ENCODE data around the gene TNIK.

TNIK gene

DNA sequence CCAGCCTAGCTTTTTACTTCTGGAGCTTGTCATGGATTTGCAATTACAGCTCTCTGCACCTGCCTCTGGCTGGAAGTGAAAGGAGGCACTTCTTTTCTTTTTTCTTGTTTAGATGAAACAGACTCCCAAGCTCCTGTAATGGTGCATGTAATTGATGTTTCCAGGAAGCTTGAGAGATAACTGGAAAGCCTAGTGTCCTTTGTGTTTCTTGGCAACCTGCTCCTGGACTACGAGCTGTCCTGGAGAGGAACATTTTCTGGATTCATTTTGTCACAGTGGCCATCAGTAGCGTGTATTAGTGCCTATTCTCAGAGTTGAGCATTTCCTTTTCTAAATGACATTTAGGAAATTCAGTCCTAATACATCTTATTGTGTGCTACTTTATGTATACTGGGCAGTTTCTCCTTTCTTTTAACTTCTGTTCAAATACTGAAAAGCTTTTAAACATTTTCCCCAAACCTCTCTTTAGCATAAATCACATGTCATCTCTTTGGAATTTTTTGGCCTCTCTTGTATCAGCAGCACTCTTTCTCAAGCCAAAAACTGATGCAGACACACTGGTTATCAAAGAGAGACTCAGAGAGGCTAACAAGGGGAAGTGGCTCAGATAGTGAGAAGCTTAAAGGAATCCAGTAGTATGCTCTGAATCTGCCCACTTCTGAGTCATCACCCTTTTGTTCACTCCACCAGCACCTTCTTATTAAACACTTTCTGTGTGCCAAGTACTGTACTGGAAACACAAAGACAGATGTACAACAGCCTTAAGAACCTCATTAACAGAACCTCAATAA is 371.0 kb downstream of the TNIK start:
- no peak overlapping the region for H3K4me3 ChIP-seq (ENCODE audit: insufficient read length, low read depth)
- no peaks in the 10 kb centered on the region for H3K27me3 ChIP-seq (ENCODE audit: insufficient read depth, insufficient read length)
- TF ChIP-seq YY1 (IDR thresholded peaks at IDR 0.05; ENCODE audit: insufficient read depth, insufficient read length): no peak
- TF ChIP-seq ZNF274 (IDR thresholded peaks at IDR 0.05; ENCODE audit: low read depth, low read length): no peak
- TF ChIP-seq SUZ12 (IDR thresholded peaks at IDR 0.05; ENCODE audit: extremely low read depth, insufficient read depth, insufficient read length): no peak
- H3K9me3 ChIP-seq (ENCODE audit: insufficient read depth, low read length): no peaks in the 10 kb centered on the region
- no peak for DNase-seq (ENCODE audit: low read depth, low spot score)
- H3K36me3 ChIP-seq (ENCODE audit: insufficient read depth, insufficient read length, low read length): no peaks in the 10 kb centered on the region
- no peak overlapping the region for H3K9ac ChIP-seq (ENCODE audit: insufficient read length, low read depth)
- no peaks in the 10 kb centered on the region for H3K4me1 ChIP-seq (ENCODE audit: insufficient read depth, insufficient read length)

DNA sequence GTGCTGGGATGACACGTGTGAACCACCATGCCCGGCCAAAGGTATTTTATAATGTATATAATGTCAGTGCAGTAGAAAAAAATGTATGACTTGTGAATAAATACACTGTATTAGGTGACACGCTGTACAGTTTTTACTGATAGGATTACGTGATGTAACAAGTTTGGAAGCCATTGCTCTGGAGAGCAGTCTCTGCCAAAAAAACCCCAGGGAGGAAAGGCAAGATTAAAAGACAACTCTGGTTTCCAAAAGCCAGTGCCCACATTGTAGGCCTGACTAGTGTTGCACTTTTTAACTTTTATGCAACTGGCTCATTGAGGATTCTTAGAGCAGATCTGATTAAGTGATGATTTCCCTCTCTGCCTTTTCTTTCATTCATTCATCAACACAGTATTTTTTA is 371.7 kb downstream of the TNIK start:
- Histone ChIP-seq H3K27me3 (ENCODE audit: insufficient read depth, insufficient read length) (no peaks in the 10 kb centered on the region), H3K4me1 (ENCODE audit: insufficient read depth, insufficient read length) (no peaks in the 10 kb centered on the region), H3K9ac (ENCODE audit: insufficient read length, low read depth) (no peak overlapping the region), H3K4me3 (ENCODE audit: insufficient read length, low read depth) (no peak overlapping the region), H3K9me3 (ENCODE audit: insufficient read depth, low read length) (no peaks in the 10 kb centered on the region), H3K36me3 (ENCODE audit: insufficient read depth, insufficient read length, low read length) (no peaks in the 10 kb centered on the region)
- TF ChIP-seq SUZ12 (IDR thresholded peaks at IDR 0.05; ENCODE audit: extremely low read depth, insufficient read depth, insufficient read length): no peak
- TF ChIP-seq YY1 (IDR thresholded peaks at IDR 0.05; ENCODE audit: insufficient read depth, insufficient read length): no peak
- no peak for TF ChIP-seq ZNF274 (IDR thresholded peaks at IDR 0.05; ENCODE audit: low read depth, low read length)
- no peak for DNase-seq (ENCODE audit: low read depth, low spot score)

DNA sequence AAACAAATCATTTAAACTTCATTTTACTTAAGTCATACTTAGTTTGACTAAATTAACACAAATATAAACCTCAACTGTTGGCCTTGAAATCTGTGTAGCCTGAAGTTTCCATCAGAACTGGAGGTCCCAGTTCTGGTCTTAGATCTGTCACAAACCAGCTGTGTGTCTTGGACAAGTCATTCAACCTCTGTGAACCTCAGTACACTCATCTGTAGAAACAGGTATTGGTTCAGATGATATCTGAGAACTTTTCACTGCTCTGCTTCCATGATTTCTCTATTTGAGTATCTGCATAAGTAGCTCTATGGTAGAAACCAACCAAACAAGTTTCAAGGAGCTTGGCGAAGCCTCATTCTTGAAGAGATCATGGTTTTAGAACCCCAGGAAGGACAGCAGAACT is 373.3 kb downstream of the TNIK start:
- Histone ChIP-seq H3K9me3 (ENCODE audit: insufficient read depth, low read length) (no peaks in the 10 kb centered on the region), H3K4me3 (ENCODE audit: insufficient read length, low read depth) (no peak overlapping the region), H3K4me1 (ENCODE audit: insufficient read depth, insufficient read length) (no peaks in the 10 kb centered on the region), H3K9ac (ENCODE audit: insufficient read length, low read depth) (no peak overlapping the region), H3K36me3 (ENCODE audit: insufficient read depth, insufficient read length, low read length) (no peaks in the 10 kb centered on the region), H3K27me3 (ENCODE audit: insufficient read depth, insufficient read length) (no peaks in the 10 kb centered on the region)
- DNase-seq (ENCODE audit: low read depth, low spot score): no peak
- TF ChIP-seq SUZ12 (IDR thresholded peaks at IDR 0.05; ENCODE audit: extremely low read depth, insufficient read depth, insufficient read length) (no peak), YY1 (IDR thresholded peaks at IDR 0.05; ENCODE audit: insufficient read depth, insufficient read length) (no peak), ZNF274 (IDR thresholded peaks at IDR 0.05; ENCODE audit: low read depth, low read length) (no peak)

DNA sequence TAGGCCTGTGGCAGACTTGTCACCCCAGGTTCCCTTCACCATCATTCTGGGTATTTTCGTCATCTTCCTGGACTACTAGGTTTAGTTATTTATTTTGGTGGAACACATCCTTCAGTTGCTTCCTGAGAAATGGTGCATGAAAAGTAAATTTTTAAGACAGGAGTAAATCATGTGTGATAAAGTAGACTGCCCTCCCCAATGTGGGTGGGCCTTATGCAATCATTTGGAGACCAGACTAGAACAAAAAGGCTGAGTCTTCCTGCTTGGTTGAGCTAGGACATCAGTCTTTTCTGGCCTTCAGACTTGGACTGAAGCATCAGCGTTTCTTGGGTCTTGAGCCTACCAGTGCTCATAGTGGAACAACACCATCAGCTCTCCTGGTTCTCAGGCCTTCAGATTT is 382.9 kb downstream of the TNIK start:
- Histone ChIP-seq H3K36me3 (ENCODE audit: insufficient read depth, insufficient read length, low read length) (no peaks in the 10 kb centered on the region), H3K4me3 (ENCODE audit: insufficient read length, low read depth) (no peak overlapping the region), H3K9me3 (ENCODE audit: insufficient read depth, low read length) (no peaks in the 10 kb centered on the region), H3K4me1 (ENCODE audit: insufficient read depth, insufficient read length) (no peaks in the 10 kb centered on the region), H3K27me3 (ENCODE audit: insufficient read depth, insufficient read length) (no peaks in the 10 kb centered on the region), H3K9ac (ENCODE audit: insufficient read length, low read depth) (no peak overlapping the region)
- no peak for DNase-seq (ENCODE audit: low read depth, low spot score)
- no peak for TF ChIP-seq SUZ12 (IDR thresholded peaks at IDR 0.05; ENCODE audit: extremely low read depth, insufficient read depth, insufficient read length)
- no peak for TF ChIP-seq YY1 (IDR thresholded peaks at IDR 0.05; ENCODE audit: insufficient read depth, insufficient read length)
- TF ChIP-seq ZNF274 (IDR thresholded peaks at IDR 0.05; ENCODE audit: low read depth, low read length): no peak

GRCh38 chr3:171072432-171072831 is 387.8 kb downstream of the TNIK start:
- Histone ChIP-seq H3K9ac (ENCODE audit: insufficient read length, low read depth) (no peak overlapping the region), H3K9me3 (ENCODE audit: insufficient read depth, low read length) (no peaks in the 10 kb centered on the region), H3K4me3 (ENCODE audit: insufficient read length, low read depth) (no peak overlapping the region), H3K27me3 (ENCODE audit: insufficient read depth, insufficient read length) (no peaks in the 10 kb centered on the region), H3K36me3 (ENCODE audit: insufficient read depth, insufficient read length, low read length) (no peaks in the 10 kb centered on the region), H3K4me1 (ENCODE audit: insufficient read depth, insufficient read length) (no peaks in the 10 kb centered on the region)
- no peak for TF ChIP-seq YY1 (IDR thresholded peaks at IDR 0.05; ENCODE audit: insufficient read depth, insufficient read length)
- no peak for DNase-seq (ENCODE audit: low read depth, low spot score)

- no peaks in the 10 kb centered on the region for H3K9me3 ChIP-seq (ENCODE audit: insufficient read depth, low read length)
- H3K9ac ChIP-seq (ENCODE audit: insufficient read length, low read depth): no peak overlapping the region
- no peak for TF ChIP-seq YY1 (IDR thresholded peaks at IDR 0.05; ENCODE audit: insufficient read depth, insufficient read length)
- TF ChIP-seq ZNF274 (IDR thresholded peaks at IDR 0.05; ENCODE audit: low read depth, low read length): no peak
- TF ChIP-seq SUZ12 (IDR thresholded peaks at IDR 0.05; ENCODE audit: extremely low read depth, insufficient read depth, insufficient read length): no peak
- no peaks in the 10 kb centered on the region for H3K4me1 ChIP-seq (ENCODE audit: insufficient read depth, insufficient read length)
- no peaks in the 10 kb centered on the region for H3K36me3 ChIP-seq (ENCODE audit: insufficient read depth, insufficient read length, low read length)
- H3K27me3 ChIP-seq (ENCODE audit: insufficient read depth, insufficient read length): no peaks in the 10 kb centered on the region
- DNase-seq (ENCODE audit: low read depth, low spot score): no peak
- H3K4me3 ChIP-seq (ENCODE audit: insufficient read length, low read depth): no peak overlapping the region
Observed at GRCh38 chr3:171068658-171069057, 391.5 kb downstream of the TNIK start.

GRCh38 chr3:171066206-171066605 is 394.0 kb downstream of the TNIK start:
- H3K36me3 ChIP-seq (ENCODE audit: insufficient read depth, insufficient read length, low read length): no peaks in the 10 kb centered on the region
- H3K9me3 ChIP-seq (ENCODE audit: insufficient read depth, low read length): no peaks in the 10 kb centered on the region
- H3K9ac ChIP-seq (ENCODE audit: insufficient read length, low read depth): no peak overlapping the region
- no peak overlapping the region for H3K4me3 ChIP-seq (ENCODE audit: insufficient read length, low read depth)
- TF ChIP-seq ZNF274 (IDR thresholded peaks at IDR 0.05; ENCODE audit: low read depth, low read length): no peak
- no peak for TF ChIP-seq YY1 (IDR thresholded peaks at IDR 0.05; ENCODE audit: insufficient read depth, insufficient read length)
- no peak for TF ChIP-seq SUZ12 (IDR thresholded peaks at IDR 0.05; ENCODE audit: extremely low read depth, insufficient read depth, insufficient read length)
- no peaks in the 10 kb centered on the region for H3K4me1 ChIP-seq (ENCODE audit: insufficient read depth, insufficient read length)
- DNase-seq (ENCODE audit: low read depth, low spot score): no peak
- no peaks in the 10 kb centered on the region for H3K27me3 ChIP-seq (ENCODE audit: insufficient read depth, insufficient read length)
